Activated naive CD4-positive, alpha-beta T cell treated with anti-CD3 and anti-CD28 coated beads, Interleukin-2, amount 10 ng/mL, durations not matched to agents 5 hours and 36 hours (primary cell): ENCODE data around the gene DPP4. TPM values are rescaled to one million over a fixed set of nuclear protein-coding genes. Genes with fewer than 3 reads are reported as not detected.

Experiments used
- total RNA-seq, 2 experiments: library from RNA; stranded (reverse); gene quantifications; one replicate each; pipeline ENCODE4 v1.2.3, GENCODE V29; 2021

The DPP4 gene
- total RNA-seq = 100 to 1,000 TPM; 130 TPM

DNA sequence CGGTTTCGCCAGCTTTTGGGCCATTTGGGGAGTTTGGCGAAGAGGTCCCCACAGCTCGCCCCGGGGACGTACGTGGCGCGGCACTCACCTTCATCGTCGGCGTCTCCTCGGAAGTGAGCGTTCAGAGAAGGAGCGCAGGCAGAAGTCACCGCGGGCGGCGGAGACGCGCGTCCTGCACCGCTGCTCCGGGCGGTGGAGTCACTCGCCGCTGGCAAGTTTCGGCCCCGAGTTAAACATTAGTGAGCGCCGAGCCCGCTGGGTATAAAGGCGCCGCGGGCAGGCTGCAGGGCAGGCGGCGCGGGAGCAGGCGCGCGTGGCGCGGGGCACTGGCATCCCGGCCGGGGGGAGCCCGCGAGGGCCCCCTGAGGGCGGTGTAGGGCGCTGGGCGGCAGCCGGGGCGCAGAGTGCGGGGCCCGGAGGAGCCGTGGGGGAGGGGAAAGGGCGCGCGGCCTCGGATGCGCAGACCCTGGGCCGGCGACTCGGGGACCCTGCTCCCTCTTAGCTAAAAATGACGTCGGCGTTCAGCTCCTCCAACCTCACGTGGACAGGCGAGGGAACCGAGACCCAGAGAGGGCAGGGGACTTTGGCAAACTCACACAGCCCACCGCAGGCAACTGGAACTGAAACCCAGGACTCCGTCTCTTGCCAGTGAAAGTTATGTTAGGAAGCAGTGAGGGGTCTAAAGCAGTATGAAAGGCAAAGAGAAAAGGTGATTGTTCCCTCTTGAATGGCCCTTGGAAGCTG, at the start of gene DPP4:
Gene DPP4, minus strand, starts transcription at position 328 of the 744 bp plus-strand sequence. Its CDS starts 234 bp downstream, at position 94.

Other genes with a start within 250 kb of the DPP4 start
- gene GCG, start 78.0 kb upstream of the DPP4 start, total RNA-seq = not detected
- gene FAP, start 169.2 kb upstream of the DPP4 start, total RNA-seq = not detected
- gene IFIH1, start 244.5 kb upstream of the DPP4 start, total RNA-seq = 10 to 100 TPM; 23.1 to 24.0 TPM